Lung (tissue), 12 donors: ENCODE data around the gene CYSRT1. TPM values are rescaled to one million over a fixed set of nuclear protein-coding genes. Genes with fewer than 3 reads are reported as not detected.
A peak's percentile ranks its signal among the peaks of the same experiment; 100 is the strongest.

Experiments used
- ATAC-seq: fragments of 200-7000 bp; cut with Tn5 transposase; one replicate; pipeline ENCODE4 v1.9.1; 2020; ENCODE audit warnings: moderate number of reproducible peaks; ENCODE audit not compliant: insufficient read depth, low FRiP score
- DNase-seq, 3 donors: peaks; one replicate each; pipeline ENCODE4 v3.0.0-alpha.2; 2013 to 2017
- H3K27ac ChIP-seq, 2 donors: one replicate each; pipeline ENCODE4 v1.5.1; 2013; ENCODE audit warnings: mild to moderate bottlenecking in 2 of 2, moderate library complexity in 2 of 2, control low read depth in 1 of 2, inconsistent platforms in 1 of 2, low read depth in 1 of 2, low read length in 1 of 2
- H3K27me3 ChIP-seq, 3 donors: one replicate each; pipeline ENCODE4 v1.5.1; 2013; ENCODE audit warnings: low read length in 2 of 3; ENCODE audit not compliant: control insufficient read depth in 3 of 3, insufficient read depth in 3 of 3
- H3K36me3 ChIP-seq, 4 donors: one replicate each; pipeline ENCODE4 v1.5.1; 2013; ENCODE audit warnings: low read length in 4 of 4, mild to moderate bottlenecking in 1 of 4, moderate library complexity in 1 of 4; ENCODE audit not compliant: control insufficient read depth in 4 of 4, insufficient read depth in 4 of 4
- H3K4me1 ChIP-seq, 5 donors: one replicate each; pipeline ENCODE4 v1.5.1; 2013; ENCODE audit warnings: low read length in 5 of 5, mild to moderate bottlenecking in 2 of 5, moderate library complexity in 1 of 5; ENCODE audit not compliant: control insufficient read depth in 5 of 5, insufficient read depth in 5 of 5
- H3K4me3 ChIP-seq: one replicate; pipeline ENCODE4 v1.5.1; 2013; ENCODE audit warnings: mild to moderate bottlenecking, control low read depth, moderate library complexity
- H3K9ac ChIP-seq, 2 donors: one replicate each; pipeline ENCODE4 v1.5.1; 2013; ENCODE audit warnings: low read length in 2 of 2, control low read depth in 1 of 2; ENCODE audit not compliant: insufficient read depth in 1 of 2
- H3K9me3 ChIP-seq, 4 donors: one replicate each; pipeline ENCODE4 v1.5.1; 2013; ENCODE audit warnings: low read length in 3 of 4, mild to moderate bottlenecking in 1 of 4, moderate library complexity in 1 of 4; ENCODE audit not compliant: control insufficient read depth in 4 of 4, insufficient read depth in 3 of 4
- CTCF ChIP-seq: IDR thresholded peaks from 2 replicates; pipeline ENCODE4 v1.5.1; 2012; ENCODE audit warnings: mild to moderate bottlenecking; ENCODE audit errors: control extremely low read depth, extremely low read depth
- WGBS, 2 donors: extraction: QIAGEN DNeasy Blood & Tissue Kit; methylation state at CpG; one replicate each; pipeline ENCODE4 v1.1.7; 2013; 5-methylcytosine and 5-hydroxymethylcytosine counted together
- polyA plus RNA-seq, 2 donors: library from polyadenylated mRNA; stranded (reverse); fragments of 200-250 nt; gene quantifications; one replicate each; pipeline ENCODE4 v1.2.1, GENCODE V29; 2013
- total RNA-seq, 2 donors: library from RNA; depleted of rRNA in 1 of 2; stranded (reverse); fragments of >200 nt in 1 of 2; gene quantifications; one replicate each; pipeline ENCODE4 v1.2.1, GENCODE V29; 2014 to 2021
- donor health status: control.
- donor health status: control.
- donor health status: Bipolar disorder and iron deficiency.
- donor health status: healthy.
- donor health status: DM: yes; HTN: yes; CAD: no.

CYSRT1 gene
- total and polyA plus RNA-seq, 4 donors = 0.70 to 2.7 (median 0.92) TPM; not detected in 1

- peak in 1 of 3 donors; percentile 56 for DNase-seq
- peak overlapping the region in 1 of 2 donors; percentile 18 for H3K27ac ChIP-seq
Observed at GRCh38 chr9:137247135-137247915, 22.4 kb downstream of the CYSRT1 start.

GRCh38 chr9:137247916-137248175 is 22.9 kb downstream of the CYSRT1 start:
- 82 to 94% methylated on average over 6 of the region's 6 CpGs for WGBS, 2 donors
- no peaks in the 10 kb centered on the region for H3K27me3 ChIP-seq
- H3K9me3 ChIP-seq = no peaks in the 10 kb centered on the region
- H3K4me1 ChIP-seq = peaks cover 0 to 13% (median 7%) of the 10 kb centered on the region in 5 donors
- no peak for DNase-seq
- no peak overlapping the region for H3K9ac ChIP-seq
- peak overlapping the region in 1 of 2 donors; percentile 18 for H3K27ac ChIP-seq
- TF ChIP-seq CTCF = no peak
- ATAC-seq = no peak
- H3K36me3 ChIP-seq = peaks cover 0 to 11% (median 7%) of the 10 kb centered on the region in 4 donors
- no peak overlapping the region for H3K4me3 ChIP-seq

More at GRCh38 chr9:137247135-137247915, 22.4 kb downstream of the CYSRT1 start:
- Histone ChIP-seq H3K4me1 (peaks cover 0 to 18% (median 8%) of the 10 kb centered on the region in 5 donors), H3K36me3 (peaks cover 0 to 16% (median 11%) of the 10 kb centered on the region in 4 donors), H3K4me3 (no peak overlapping the region), H3K9me3 (no peaks in the 10 kb centered on the region), H3K9ac (no peak overlapping the region), H3K27me3 (no peaks in the 10 kb centered on the region)
- no peak for ATAC-seq
- WGBS, 2 donors = 58 to 80% methylated on average over 20 of the region's 20 CpGs
- TF ChIP-seq CTCF = no peak

GRCh38 chr9:137250329-137251193 is 25.6 kb downstream of the CYSRT1 start:
- WGBS, 2 donors = 75 to 83% methylated on average over 17 of the region's 18 CpGs
- Histone ChIP-seq H3K4me3 (no peak overlapping the region), H3K4me1 (peaks cover 0 to 20% (median 0%) of the 10 kb centered on the region in 5 donors), H3K36me3 (no peaks in the 10 kb centered on the region), H3K27ac (no peak overlapping the region), H3K9ac (no peak overlapping the region), H3K9me3 (no peaks in the 10 kb centered on the region), H3K27me3 (no peaks in the 10 kb centered on the region)
- TF ChIP-seq CTCF = no peak
- DNase-seq (no peak), ATAC-seq (no peak)
